Mucosa of descending colon (tissue), 3 donors: Measurements from ENCODE around the gene RAPGEF6. TPM values are rescaled to one million over a fixed set of nuclear protein-coding genes. Genes with fewer than 3 reads are reported as not detected.
A peak's percentile ranks its signal among the peaks of the same experiment; 100 is the strongest.

Experiments used
- ATAC-seq: fragments of 200-7000 bp; cut with Tn5 transposase; one replicate; pipeline ENCODE4 v1.9.1; 2020; ENCODE audit warnings: mild to moderate bottlenecking, moderate library complexity
- DNase-seq, 3 donors: peaks; one replicate each; pipeline ENCODE4 v3.0.0-alpha.2; 2020
- H3K36me3 ChIP-seq: fragments of 200-600 bp; one replicate; pipeline ENCODE4 v1.8.0; 2021; ENCODE audit warnings: low read depth, mild to moderate bottlenecking
- H3K4me1 ChIP-seq: fragments of 200-600 bp; one replicate; pipeline ENCODE4 v1.8.0; 2021; ENCODE audit warnings: low read depth, mild to moderate bottlenecking
- H3K4me3 ChIP-seq: fragments of 200-600 bp; one replicate; pipeline ENCODE4 v1.8.0; 2021; ENCODE audit warnings: mild to moderate bottlenecking
- H3K9me3 ChIP-seq: fragments of 200-600 bp; one replicate; pipeline ENCODE4 v1.8.0; 2021; ENCODE audit warnings: mild to moderate bottlenecking
- CTCF ChIP-seq: fragments of 200-600 bp; IDR thresholded peaks from one replicate; pipeline ENCODE4 v1.8.0; 2022; ENCODE audit warnings: antibody characterized with exemption, mild to moderate bottlenecking
- intact Hi-C, 2 donors: fragments of 100-400 bp; cut with DNase I in 1 of 2; cut with micrococcal nuclease in 1 of 2; formaldehyde crosslinking; loops; one replicate each; pipeline versions ENCODE4 v1.11.0 to v1.11.1; 2022; cut with DNase I, micrococcal nuclease
- total RNA-seq, 3 donors: library from RNA; stranded (reverse); fragmentation: NEBNext Ultra II Directional in 2 of 3; extraction: Animal tissue kit (Norgen Biotek cat#: 25700) in 2 of 3; gene quantifications; one replicate each; pipeline versions ENCODE4 v1.2.1 to v1.2.4, GENCODE V29; 2021 to 2023
- donor health status: DM: no; HTN: no; CAD: no; lungs with moderate emphysema.
- donor health status: DM: no; HTN: no; CAD: no.
- donor health status: DM: no; HTN: yes; CAD: no.

The RAPGEF6 gene
- total RNA-seq, 3 donors from 2014 or later: 21.4 to 22.1 (median 21.5) TPM

- no peaks in the 10 kb centered on the region for H3K9me3 ChIP-seq
- H3K36me3 ChIP-seq: no peaks in the 10 kb centered on the region
- no peaks in the 10 kb centered on the region for H3K4me1 ChIP-seq
- intact Hi-C loops: loop anchor here in 1 of 2 donors (10.0 kb wide), 1 partner anchor 535 kb away; no protein-coding TSS in a partner anchor
- ATAC-seq (no peak), DNase-seq (no peak)
- no peak for TF ChIP-seq CTCF
- H3K4me3 ChIP-seq: no peak overlapping the region
Measured at GRCh38 chr5:131419877-131420276, 215.2 kb downstream of the RAPGEF6 start.

GRCh38 chr5:131418846-131419245, 216.2 kb downstream of the RAPGEF6 start:
- ATAC-seq: no peak
- DNase-seq: no peak
- no peaks in the 10 kb centered on the region for H3K36me3 ChIP-seq
- no peak for TF ChIP-seq CTCF
- H3K9me3 ChIP-seq: no peaks in the 10 kb centered on the region
- H3K4me1 ChIP-seq: no peaks in the 10 kb centered on the region
- no peak overlapping the region for H3K4me3 ChIP-seq
- intact Hi-C loops: loop anchor here in 1 of 2 donors (10.0 kb wide), 1 partner anchor 534 kb away; no protein-coding TSS in a partner anchor

- H3K4me3 ChIP-seq: no peak overlapping the region
- H3K4me1 ChIP-seq: no peaks in the 10 kb centered on the region
- ATAC-seq: peak; percentile 90
- TF ChIP-seq CTCF: peak; percentile 43
- intact Hi-C loops: loop anchor here in 1 of 2 donors (10.0 kb wide), 1 partner anchor 533 kb away; no protein-coding TSS in a partner anchor
- DNase-seq: peak; percentile 68 to 89 (median 84)
- H3K9me3 ChIP-seq: no peaks in the 10 kb centered on the region
- no peaks in the 10 kb centered on the region for H3K36me3 ChIP-seq
Measured at GRCh38 chr5:131417240-131417869, 217.7 kb downstream of the RAPGEF6 start.

GRCh38 chr5:131416729-131417128, 218.3 kb downstream of the RAPGEF6 start:
- ATAC-seq (no peak), DNase-seq (no peak)
- TF ChIP-seq CTCF: no peak
- Histone ChIP-seq H3K4me1 (no peaks in the 10 kb centered on the region), H3K4me3 (no peak overlapping the region), H3K36me3 (no peaks in the 10 kb centered on the region), H3K9me3 (no peaks in the 10 kb centered on the region)
- intact Hi-C loops: loop anchor here in 1 of 2 donors (10.0 kb wide), 1 partner anchor 532 kb away; no protein-coding TSS in a partner anchor

GRCh38 chr5:131413605-131414559, 221.1 kb downstream of the RAPGEF6 start:
- intact Hi-C loops: loop anchor here in 1 of 2 donors (10.0 kb wide), 1 partner anchor 529 kb away; no protein-coding TSS in a partner anchor
- Histone ChIP-seq H3K9me3 (no peaks in the 10 kb centered on the region), H3K36me3 (no peaks in the 10 kb centered on the region), H3K4me1 (no peaks in the 10 kb centered on the region), H3K4me3 (no peak overlapping the region)
- TF ChIP-seq CTCF: no peak
- no peak for DNase-seq
- peak; percentile 23 for ATAC-seq
